IMR-90 (cell line): ENCODE results near the gene SNED1. TPM values are rescaled to one million over a fixed set of nuclear protein-coding genes. Genes with fewer than 3 reads are reported as not detected.

Source experiments
- ATAC-seq: fragments of 200-7000 bp; cut with Tn5 transposase; 2 replicates; pipeline ENCODE4 v1.9.1; 2020; ENCODE audit warnings: low read depth, mild to moderate bottlenecking, moderate library complexity
- BruUV-seq: library from RNA; stranded (reverse); fragments of 400-500 nt; replicated peaks from 2 replicates; lab custom pipeline; 2021; lab: Mats Ljungman, UMichigan
- CTCF ChIA-PET: fragments of 300-600 bp; formaldehyde crosslinking; extraction: SDS; loops from one replicate; lab custom pipeline; 2021; ENCODE audit warnings: antibody characterized with exemption; lab: Yijun Ruan, JAX
- POLR2A ChIA-PET: fragments of 300-600 bp; sonication (Branson Sonifier 250); formaldehyde crosslinking; loops from one replicate; lab custom pipeline; 2022; ENCODE audit warnings: antibody characterized with exemption; ENCODE audit not compliant: unreplicated experiment; lab: Charles Lee
- DNase-seq: peaks from one replicate; pipeline ENCODE4 v3.0.0; 2013
- H2AFZ ChIP-seq: replicated peaks from 2 replicates; pipeline ENCODE3; 2013; ENCODE audit warnings: low read length, mild to moderate bottlenecking; ENCODE audit not compliant: poor library complexity
- H2AK5ac ChIP-seq: 2 replicates; pipeline ENCODE4 v1.6.1; 2013; ENCODE audit warnings: low read depth, low read length, inconsistent platforms
- H2AK9ac ChIP-seq: replicated peaks from 2 replicates; pipeline ENCODE3; 2013; ENCODE audit warnings: mild to moderate bottlenecking, low read depth, low read length, moderate library complexity; ENCODE audit not compliant: poor library complexity
- H2BK120ac ChIP-seq: 2 replicates; pipeline ENCODE4 v1.6.1; 2013; ENCODE audit warnings: low read depth, low read length, inconsistent platforms
- H2BK15ac ChIP-seq: 3 replicates; pipeline ENCODE4 v1.6.1; 2013; ENCODE audit warnings: low read depth, low read length, inconsistent platforms
- H2BK20ac ChIP-seq: 2 replicates; pipeline ENCODE4 v1.6.1; 2013; ENCODE audit warnings: low read depth, mild to moderate bottlenecking, inconsistent platforms, low read length, moderate library complexity
- H2BK5ac ChIP-seq: 2 replicates; pipeline ENCODE4 v1.6.1; 2013; ENCODE audit warnings: mild to moderate bottlenecking, low read depth, low read length, inconsistent platforms; ENCODE audit not compliant: poor library complexity, severe bottlenecking
- H3K14ac ChIP-seq: replicated peaks from 2 replicates; pipeline ENCODE4 v1.6.1; 2013; ENCODE audit warnings: low read depth, low read length, inconsistent platforms
- H3K18ac ChIP-seq: 2 replicates; pipeline ENCODE4 v1.6.1; 2013; ENCODE audit warnings: low read depth, low read length, control low read depth
- H3K23ac ChIP-seq: 2 replicates; pipeline ENCODE4 v1.6.1; 2013; ENCODE audit warnings: low read depth, low read length, inconsistent platforms
- H3K27ac ChIP-seq: 2 replicates; pipeline ENCODE4 v1.5.1; 2013; ENCODE audit warnings: mild to moderate bottlenecking, control low read depth, low read length; ENCODE audit not compliant: insufficient read depth
- H3K27me3 ChIP-seq: 2 replicates; pipeline ENCODE4 v1.6.1; 2013; ENCODE audit warnings: low read length; ENCODE audit not compliant: control insufficient read depth, insufficient read depth
- H3K36me3 ChIP-seq: 2 replicates; pipeline ENCODE4 v1.6.1; 2013; ENCODE audit warnings: low read length, mixed read lengths; ENCODE audit not compliant: control insufficient read depth, insufficient read depth
- H3K4ac ChIP-seq: 2 replicates; pipeline ENCODE4 v1.6.1; 2013; ENCODE audit warnings: low read depth, low read length, inconsistent platforms
- H3K4me1 ChIP-seq: 2 replicates; pipeline ENCODE4 v1.6.1; 2013; ENCODE audit warnings: low read length, mixed read lengths; ENCODE audit not compliant: control insufficient read depth, insufficient read depth
- H3K4me2 ChIP-seq: 2 replicates; pipeline ENCODE4 v1.6.1; 2013; ENCODE audit warnings: low read depth, mild to moderate bottlenecking, control low read depth, low read length, moderate library complexity
- H3K4me3 ChIP-seq: 2 replicates; pipeline ENCODE4 v1.5.1; 2013; ENCODE audit warnings: low read depth, mild to moderate bottlenecking, control low read depth, low read length, moderate library complexity; ENCODE audit not compliant: insufficient read depth
- H3K56ac ChIP-seq: 2 replicates; pipeline ENCODE4 v1.6.1; 2013; ENCODE audit warnings: low read length, inconsistent platforms; ENCODE audit not compliant: insufficient read depth; ENCODE audit errors: extremely low read depth
- H3K79me1 ChIP-seq, 2 experiments: 2 replicates each; pipeline ENCODE4 v1.6.1; 2013; ENCODE audit warnings: low read length in 2 of 2, inconsistent platforms in 1 of 2, low read depth in 1 of 2
- H3K9ac ChIP-seq: 2 replicates; pipeline ENCODE4 v1.6.1; 2013; ENCODE audit warnings: low read depth, low read length, control low read depth
- H3K9me1 ChIP-seq: 2 replicates; pipeline ENCODE4 v1.6.1; 2013; ENCODE audit warnings: low read length, inconsistent platforms; ENCODE audit not compliant: insufficient read depth
- H3K9me3 ChIP-seq: 2 replicates; pipeline ENCODE4 v1.6.1; 2013; ENCODE audit warnings: low read length; ENCODE audit not compliant: control insufficient read depth, insufficient read depth
- H4K20me1 ChIP-seq: 2 replicates; pipeline ENCODE4 v1.6.1; 2013; ENCODE audit warnings: low read length, inconsistent platforms; ENCODE audit not compliant: insufficient read depth
- H4K5ac ChIP-seq: 2 replicates; pipeline ENCODE4 v1.6.1; 2013; ENCODE audit warnings: mild to moderate bottlenecking, low read depth, low read length, control low read depth
- H4K8ac ChIP-seq, 2 experiments: 2 replicates each; pipeline ENCODE4 v1.6.1; 2013; ENCODE audit warnings: low read depth in 2 of 2, low read length in 2 of 2, control low read depth in 1 of 2, inconsistent platforms in 1 of 2
- H4K91ac ChIP-seq: 2 replicates; pipeline ENCODE4 v1.6.1; 2013; ENCODE audit warnings: low read depth, low read length, inconsistent platforms; ENCODE audit not compliant: insufficient read depth
- CHD1 ChIP-seq: IDR thresholded peaks from 2 replicates; pipeline ENCODE4 v1.6.1; 2012; ENCODE audit warnings: low read depth, low read length, improper control_type of control experiment
- MAFK ChIP-seq: IDR thresholded peaks from 2 replicates; pipeline ENCODE4 v1.6.1; 2012; ENCODE audit warnings: low read depth, low read length, improper control_type of control experiment
- NFE2L2 ChIP-seq: fragments of 150-350 bp; IDR thresholded peaks from 2 replicates; pipeline ENCODE4 v1.6.1; 2016; ENCODE audit warnings: low read depth, mild to moderate bottlenecking, low read length
- POLR2A ChIP-seq: IDR thresholded peaks from 2 replicates; pipeline ENCODE4 v1.6.1; 2012; ENCODE audit warnings: mild to moderate bottlenecking, low read depth, low read length
- RCOR1 ChIP-seq: IDR thresholded peaks from 2 replicates; pipeline ENCODE4 v1.6.1; 2012; ENCODE audit warnings: mild to moderate bottlenecking, low read length, improper control_type of control experiment; ENCODE audit not compliant: insufficient replicate concordance
- USF2 ChIP-seq: fragments of 150-350 bp; IDR thresholded peaks from 2 replicates; pipeline ENCODE4 v1.6.1; 2017; ENCODE audit warnings: mild to moderate bottlenecking, antibody characterized with exemption, low read length, low read depth
- WGBS, 2 experiments: methylation state at CpG; one replicate each; pipeline versions ENCODE4 v1.1.5 to v1.1.7; 2013; ENCODE audit warnings: missing lambda C conversion rate in 2 of 2; ENCODE audit not compliant: insufficient read length in 1 of 2; ENCODE audit errors: extremely low coverage in 2 of 2; 5-methylcytosine and 5-hydroxymethylcytosine counted together
- dilution Hi-C: fragments of 300-500 bp; cut with HindIII; formaldehyde crosslinking; loops from one replicate; pipeline ENCODE4 v1.14.3; 2018; ENCODE audit warnings: low sequenced_read_pairs; ENCODE audit not compliant: unreplicated experiment
- in situ Hi-C: fragments of 300-500 bp; cut with MboI; formaldehyde crosslinking; loops from 3 replicates; pipeline ENCODE4 v1.14.3; 2019; ENCODE audit warnings: low sequenced_read_pairs, inconsistent platforms, mixed read lengths
- intact Hi-C: fragments of 100-400 bp; cut with micrococcal nuclease; formaldehyde crosslinking; loops from 2 replicates; pipeline ENCODE4 v1.10.0; 2022
- polyA plus RNA-seq, 3 experiments: library from polyadenylated mRNA; depleted of rRNA; stranded (reverse); fragments of >200 nt; gene quantifications; 2 replicates each; pipeline ENCODE4 v1.2.3, GENCODE V29; 2012; ENCODE audit warnings: low replicate concordance in 1 of 3
- total RNA-seq: library from RNA; depleted of rRNA; stranded (reverse); fragments of >200 nt; gene quantifications from 2 replicates; pipeline ENCODE4 v1.2.3, GENCODE V29; 2012

SNED1 gene
- total and polyA plus RNA-seq, 2 of the 4 experiments (the other 2 are of a cell fraction) = 1.1 to 3.4 TPM

DNA sequence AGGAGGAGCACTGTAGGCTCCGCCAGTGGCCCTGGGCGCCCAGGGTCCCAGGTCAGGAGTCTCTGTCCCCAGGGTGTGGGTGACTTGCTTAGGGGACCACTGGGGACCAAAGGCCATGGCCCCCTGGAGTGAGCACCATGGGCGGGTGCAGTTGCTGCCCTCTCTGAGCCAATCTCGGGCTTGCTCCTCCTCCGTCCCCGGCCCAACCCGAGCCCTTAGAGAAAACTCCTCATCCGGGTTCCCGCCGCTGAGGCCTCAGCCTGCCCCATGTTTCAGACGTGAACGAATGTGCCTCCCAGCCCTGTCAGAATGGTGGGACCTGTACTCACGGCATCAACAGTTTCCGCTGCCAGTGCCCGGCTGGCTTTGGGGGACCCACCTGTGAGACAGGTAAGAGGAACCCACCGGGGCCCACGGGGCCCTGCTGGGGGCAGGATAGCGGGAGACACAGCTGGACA, 38.6 kb downstream of the SNED1 start:
- Histone ChIP-seq H4K8ac (no peak overlapping the region), H3K9me3 (no peaks in the 10 kb centered on the region), H3K4me2 (no peak overlapping the region), H2AK9ac (no peak overlapping the region), H3K4me3 (no peak overlapping the region), H3K36me3 (peaks cover 14% of the 10 kb centered on the region), H2AFZ (no peak overlapping the region), H3K23ac (no peak overlapping the region), H3K79me1 (no peaks in the 10 kb centered on the region), H2BK15ac (no peak overlapping the region), H3K4me1 (no peaks in the 10 kb centered on the region), H3K27me3 (no peaks in the 10 kb centered on the region), H2AK5ac (no peak overlapping the region), H3K9me1 (no peaks in the 10 kb centered on the region), H4K91ac (no peak overlapping the region), H4K5ac (no peak overlapping the region), H4K20me1 (no peaks in the 10 kb centered on the region), H3K27ac (no peak overlapping the region), H3K9ac (no peak overlapping the region), H2BK5ac (no peak overlapping the region), H2BK20ac (no peak overlapping the region), H3K18ac (no peak overlapping the region), H3K14ac (no peak overlapping the region), H3K4ac (no peak overlapping the region), H2BK120ac (no peak overlapping the region), H3K56ac (no peak overlapping the region)
- WGBS, 2 experiments = 80% methylated on average over 16 of the region's 18 CpGs; no CpG with 5 or more reads in 1 of the 2 experiments
- intact Hi-C loops = no loop called here
- ATAC-seq (no peak), DNase-seq (no peak)
- dilution Hi-C loops = no loop called here
- in situ Hi-C loops = no loop called here
- no TSS peak for BruUV-seq
- TF ChIP-seq CHD1 (no peak), MAFK (no peak), RCOR1 (no peak), POLR2A (no peak), NFE2L2 (no peak), USF2 (no peak)
- CTCF ChIA-PET = no interaction called here
- POLR2A ChIA-PET = no interaction called here
